Natural killer cell (primary cell): ENCODE measurements around the gene NLK. TPM values are rescaled to one million over a fixed set of nuclear protein-coding genes. Genes with fewer than 3 reads are reported as not detected.

Experiments used
- ATAC-seq, 3 donors: fragments of 150-1000 bp in 2 of 3; fragments of 200-7000 bp in 1 of 3; cut with Tn5 transposase; 1 replicate in 1 of 3; 2 replicates in 2 of 3; pipeline ENCODE4 v1.10.0; 2021; ENCODE audit warnings: mild to moderate bottlenecking in 2 of 3, moderate library complexity in 2 of 3
- DNase-seq, 2 donors: peaks; one replicate each; pipeline versions ENCODE4 v3.0.0 to v3.0.0-alpha.2; 2013 to 2021; ENCODE audit warnings: mixed read lengths in 1 of 2
- H3K27ac ChIP-seq: one replicate; pipeline ENCODE4 v1.5.1; 2013; ENCODE audit warnings: mild to moderate bottlenecking, low read length
- H3K27me3 ChIP-seq: one replicate; pipeline ENCODE4 v1.6.1; 2013; ENCODE audit warnings: low read length; ENCODE audit not compliant: control insufficient read depth, insufficient read depth
- H3K36me3 ChIP-seq: one replicate; pipeline ENCODE4 v1.6.1; 2013; ENCODE audit warnings: low read length; ENCODE audit not compliant: control insufficient read depth, insufficient read depth
- H3K4me1 ChIP-seq: one replicate; pipeline ENCODE4 v1.6.1; 2013; ENCODE audit warnings: low read length; ENCODE audit not compliant: control insufficient read depth, insufficient read depth
- H3K4me3 ChIP-seq: one replicate; pipeline ENCODE4 v1.5.1; 2013; ENCODE audit warnings: low read length
- H3K9me3 ChIP-seq: one replicate; pipeline ENCODE4 v1.6.1; 2013; ENCODE audit warnings: low read length; ENCODE audit not compliant: control insufficient read depth, insufficient read depth
- H3K27ac Mint-ChIP-seq, 2 donors: one replicate each; pipeline ENCODE4 v1.8.0; 2022; ENCODE audit warnings: mild to moderate bottlenecking in 2 of 2, mixed read lengths in 2 of 2, moderate library complexity in 1 of 2
- H3K27me3 Mint-ChIP-seq, 2 donors: one replicate each; pipeline ENCODE4 v1.8.0; 2022; ENCODE audit warnings: low read depth in 2 of 2, mixed read lengths in 2 of 2
- H3K36me3 Mint-ChIP-seq: one replicate; pipeline ENCODE4 v1.8.0; 2022; ENCODE audit warnings: mixed read lengths
- H3K4me1 Mint-ChIP-seq, 2 donors: one replicate each; pipeline ENCODE4 v1.8.0; 2022; ENCODE audit warnings: mixed read lengths in 2 of 2
- H3K4me3 Mint-ChIP-seq: one replicate; pipeline ENCODE4 v1.8.0; 2022; ENCODE audit warnings: mild to moderate bottlenecking, moderate library complexity, mixed read lengths
- H3K9me3 Mint-ChIP-seq, 2 donors: one replicate each; pipeline ENCODE4 v1.8.0; 2022; ENCODE audit warnings: mixed read lengths in 2 of 2
- WGBS: methylation state at CpG from one replicate; pipeline ENCODE4 v1.1.7; 2013; ENCODE audit warnings: missing lambda C conversion rate; ENCODE audit not compliant: insufficient coverage; 5-methylcytosine and 5-hydroxymethylcytosine counted together
- intact Hi-C: fragments of 100-400 bp; cut with micrococcal nuclease; formaldehyde crosslinking; loops from one replicate; pipeline ENCODE4 v1.14.2; 2022
- total RNA-seq, 4 donors: library from RNA; stranded (reverse); fragments of 120-200 nt in 1 of 4; gene quantifications; one replicate each; pipeline versions ENCODE4 v1.2.3 to v1.2.4, GENCODE V29; 2013 to 2022
- TF ChIP-seq, protein P1 (sequence below): fragments of 200-600 bp; IDR thresholded peaks from one replicate; pipeline ENCODE4 v1.8.0; 2022; ENCODE audit warnings: antibody characterized with exemption

The NLK gene
- total RNA-seq, 3 donors from 2014 or later (not counting 1 experiment from before 2014, with no cell fraction given), result 18.3 to 35.6 (median 20.8) TPM

DNA sequence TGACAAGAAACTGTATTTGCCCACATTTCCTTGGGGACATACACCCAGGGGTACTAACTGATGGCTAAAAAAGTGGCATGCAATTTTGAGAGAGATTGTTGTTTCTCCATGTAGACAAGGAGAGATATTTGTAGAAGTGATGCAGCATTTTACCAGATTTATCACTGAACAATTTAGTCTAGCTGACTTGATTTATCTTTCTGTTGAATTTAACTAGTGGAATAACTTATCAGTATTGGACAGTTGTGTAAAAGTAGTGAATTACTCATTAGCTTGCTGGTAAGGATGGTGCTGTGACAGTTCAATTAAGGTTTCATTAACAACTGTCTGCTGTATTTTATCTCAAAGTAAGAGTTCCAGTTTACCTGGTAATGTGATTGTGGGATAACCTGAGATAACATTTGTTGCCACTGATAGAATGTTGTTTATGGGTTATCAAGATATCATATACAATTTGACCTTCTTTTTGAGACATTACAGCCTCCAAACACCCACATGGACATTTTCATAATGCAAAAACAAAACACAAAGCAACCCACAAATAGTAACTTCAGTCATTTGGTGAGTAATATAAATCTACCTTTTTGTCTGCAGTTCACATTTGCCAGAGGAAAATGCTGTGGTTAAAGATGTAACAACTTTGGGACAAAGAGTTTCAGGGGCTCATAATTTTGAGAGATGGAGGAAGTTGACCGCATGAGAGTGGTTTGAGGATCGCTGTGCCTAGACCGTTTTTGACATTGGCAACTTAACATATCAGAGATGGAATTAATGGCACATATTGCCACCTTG is 3.8 kb downstream of the NLK start:
- intact Hi-C loops, result no loop called here
- ATAC-seq, result no peak
- no peak overlapping the region for H3K27ac Mint-ChIP-seq

DNA sequence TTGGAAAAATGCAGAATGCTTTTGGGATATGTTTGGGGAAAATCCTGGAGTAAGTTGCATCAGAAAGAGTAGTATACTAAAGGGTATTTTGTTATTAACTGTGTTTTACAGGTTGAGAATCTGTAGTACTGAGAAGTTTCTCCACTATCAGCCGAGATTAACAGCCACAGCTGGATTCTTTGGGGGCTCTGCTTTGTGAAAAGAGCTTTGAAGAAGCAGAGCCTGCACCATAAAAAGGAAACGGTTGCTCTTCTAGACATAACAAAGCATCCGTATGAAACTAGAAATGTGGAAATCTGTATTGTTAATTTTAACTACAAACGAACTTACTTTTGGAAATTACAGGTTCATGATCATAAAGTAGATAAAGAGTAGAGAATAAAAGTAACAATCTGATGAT is 5.3 kb downstream of the NLK start:
- H3K27me3 Mint-ChIP-seq, result no peaks in the 10 kb centered on the region
- intact Hi-C loops, result no loop called here
- Histone ChIP-seq H3K4me1 (peaks cover 7% of the 10 kb centered on the region), H3K9me3 (no peaks in the 10 kb centered on the region), H3K36me3 (no peaks in the 10 kb centered on the region), H3K27ac (no peak overlapping the region), H3K27me3 (no peaks in the 10 kb centered on the region), H3K4me3 (no peak overlapping the region)
- no peak for DNase-seq
- peaks cover 62 to 68% of the 10 kb centered on the region in 2 donors for H3K4me1 Mint-ChIP-seq
- TF ChIP-seq, protein P1, sequence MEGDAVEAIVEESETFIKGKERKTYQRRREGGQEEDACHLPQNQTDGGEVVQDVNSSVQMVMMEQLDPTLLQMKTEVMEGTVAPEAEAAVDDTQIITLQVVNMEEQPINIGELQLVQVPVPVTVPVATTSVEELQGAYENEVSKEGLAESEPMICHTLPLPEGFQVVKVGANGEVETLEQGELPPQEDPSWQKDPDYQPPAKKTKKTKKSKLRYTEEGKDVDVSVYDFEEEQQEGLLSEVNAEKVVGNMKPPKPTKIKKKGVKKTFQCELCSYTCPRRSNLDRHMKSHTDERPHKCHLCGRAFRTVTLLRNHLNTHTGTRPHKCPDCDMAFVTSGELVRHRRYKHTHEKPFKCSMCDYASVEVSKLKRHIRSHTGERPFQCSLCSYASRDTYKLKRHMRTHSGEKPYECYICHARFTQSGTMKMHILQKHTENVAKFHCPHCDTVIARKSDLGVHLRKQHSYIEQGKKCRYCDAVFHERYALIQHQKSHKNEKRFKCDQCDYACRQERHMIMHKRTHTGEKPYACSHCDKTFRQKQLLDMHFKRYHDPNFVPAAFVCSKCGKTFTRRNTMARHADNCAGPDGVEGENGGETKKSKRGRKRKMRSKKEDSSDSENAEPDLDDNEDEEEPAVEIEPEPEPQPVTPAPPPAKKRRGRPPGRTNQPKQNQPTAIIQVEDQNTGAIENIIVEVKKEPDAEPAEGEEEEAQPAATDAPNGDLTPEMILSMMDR, result no peak
- 84% methylated on average over 4 of the region's 4 CpGs for WGBS
- ATAC-seq, result no peak
- no peak overlapping the region for H3K27ac Mint-ChIP-seq
- no peak overlapping the region for H3K4me3 Mint-ChIP-seq
- no peaks in the 10 kb centered on the region for H3K9me3 Mint-ChIP-seq
- H3K36me3 Mint-ChIP-seq, result no peaks in the 10 kb centered on the region

More for the DNA sequence above, 3.8 kb downstream of the NLK start:
- Histone ChIP-seq H3K27me3 (no peaks in the 10 kb centered on the region), H3K9me3 (no peaks in the 10 kb centered on the region), H3K27ac (no peak overlapping the region), H3K36me3 (no peaks in the 10 kb centered on the region), H3K4me3 (no peak overlapping the region), H3K4me1 (peaks cover 16% of the 10 kb centered on the region)
- 13% methylated on average over 3 of the region's 3 CpGs for WGBS
- TF ChIP-seq, protein P1, result no peak
- Mint-ChIP-seq H3K27me3 (no peaks in the 10 kb centered on the region), H3K4me3 (no peak overlapping the region), H3K9me3 (no peaks in the 10 kb centered on the region), H3K4me1 (peaks cover 74 to 76% of the 10 kb centered on the region in 2 donors), H3K36me3 (no peaks in the 10 kb centered on the region)
- no peak for DNase-seq

DNA sequence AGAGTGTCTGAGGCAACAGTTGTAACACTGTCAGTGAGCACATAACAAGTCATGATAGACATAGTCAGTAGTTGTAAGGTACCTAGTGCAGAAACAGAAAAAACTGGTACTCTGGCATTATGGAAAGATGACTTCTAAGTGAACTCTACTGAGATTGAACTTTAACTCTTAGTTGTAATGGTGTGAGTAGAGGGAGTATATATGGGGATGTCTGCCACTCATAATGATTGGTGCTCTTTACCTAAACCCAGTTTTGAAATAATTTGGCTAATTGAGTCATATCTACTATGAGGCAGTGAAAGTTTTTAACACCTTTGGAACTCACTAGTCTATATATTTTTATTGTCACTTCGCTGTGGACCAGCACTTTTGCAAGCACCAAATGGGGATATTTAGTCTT is 6.6 kb downstream of the NLK start:
- Mint-ChIP-seq H3K4me1 (peaks cover 58 to 66% of the 10 kb centered on the region in 2 donors), H3K9me3 (no peaks in the 10 kb centered on the region), H3K36me3 (no peaks in the 10 kb centered on the region), H3K27me3 (no peaks in the 10 kb centered on the region), H3K27ac (no peak overlapping the region), H3K4me3 (no peak overlapping the region)
- no peak overlapping the region for H3K27ac ChIP-seq
- 86% methylated on average over 1 of the region's 1 CpG for WGBS
- H3K9me3 ChIP-seq, result no peaks in the 10 kb centered on the region
- H3K36me3 ChIP-seq, result no peaks in the 10 kb centered on the region
- no peak for ATAC-seq
- H3K4me3 ChIP-seq, result no peak overlapping the region
- no peaks in the 10 kb centered on the region for H3K4me1 ChIP-seq
- DNase-seq, result no peak
- H3K27me3 ChIP-seq, result no peaks in the 10 kb centered on the region
- intact Hi-C loops, result no loop called here
- TF ChIP-seq, protein P1, result no peak
